ENCODE data around the gene RHOF.
"Not testable (repeated sequence)": the region's sequence is repeated elsewhere in the genome, so short reads cannot be mapped to it uniquely, and the experiment has no call there.

DNA sequence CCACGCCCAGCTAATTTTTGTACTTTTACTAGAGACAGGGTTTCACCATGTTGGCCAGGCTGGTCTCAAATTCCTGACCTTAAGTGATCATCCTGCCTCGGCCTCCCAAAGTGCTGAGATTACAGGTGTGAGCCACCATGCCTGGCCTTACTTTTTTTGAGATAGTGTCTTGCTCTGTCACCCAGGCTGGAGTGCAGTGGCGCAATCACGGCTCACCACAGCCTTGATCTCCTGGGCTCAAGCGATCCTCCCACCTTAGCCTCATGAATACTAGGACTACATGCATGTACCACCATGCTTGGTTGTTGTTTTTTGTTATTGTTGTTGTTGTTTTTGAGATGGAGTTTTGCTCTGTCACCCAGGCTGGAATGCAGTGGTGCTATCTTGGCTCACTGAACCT lies 47.9 kb downstream of the RHOF start:
- not testable (repeated sequence) for TF ChIP-seq CTCF, POLR2A (IDR thresholded peaks at IDR 0.05)
